Ishikawa (cell line): ENCODE data around the gene MOB3B.

Experiments
- CEBPB ChIP-seq: IDR thresholded peaks from 2 replicates; pipeline ENCODE4 v1.6.1; 2012
- CREB1 ChIP-seq: IDR thresholded peaks from 2 replicates; pipeline ENCODE4 v1.6.1; 2012; ENCODE audit warnings: low read depth
- EGR1 ChIP-seq: IDR thresholded peaks from 2 replicates; pipeline ENCODE4 v1.6.1; 2012
- EP300 ChIP-seq: IDR thresholded peaks from 2 replicates; pipeline ENCODE4 v1.6.1; 2012; ENCODE audit warnings: borderline replicate concordance
- FOXM1 ChIP-seq: IDR thresholded peaks from 2 replicates; pipeline ENCODE4 v1.6.1; 2012; ENCODE audit warnings: low read depth, borderline replicate concordance
- MAX ChIP-seq: IDR thresholded peaks from 2 replicates; pipeline ENCODE4 v1.6.1; 2012
- NFIC ChIP-seq: IDR thresholded peaks from 2 replicates; pipeline ENCODE4 v1.6.1; 2012
- RAD21 ChIP-seq: IDR thresholded peaks from 2 replicates; pipeline ENCODE4 v1.6.1; 2012; ENCODE audit warnings: low read depth
- TAF1 ChIP-seq: IDR thresholded peaks from 2 replicates; pipeline ENCODE4 v1.6.1; 2012; ENCODE audit warnings: low read depth, mild to moderate bottlenecking
- TCF12 ChIP-seq: IDR thresholded peaks from 2 replicates; pipeline ENCODE4 v1.6.1; 2012; ENCODE audit warnings: low read depth
- TEAD4 ChIP-seq: IDR thresholded peaks from 2 replicates; pipeline ENCODE4 v1.6.1; 2012
- YY1 ChIP-seq: IDR thresholded peaks from 2 replicates; pipeline ENCODE4 v1.6.1; 2012; ENCODE audit warnings: low read depth
- ZBTB7A ChIP-seq: IDR thresholded peaks from 2 replicates; pipeline ENCODE4 v1.6.1; 2012; ENCODE audit warnings: low read depth
- TF ChIP-seq, protein P1 (sequence below): IDR thresholded peaks from 2 replicates; pipeline ENCODE4 v1.6.1; 2012; ENCODE audit warnings: low read depth, mild to moderate bottlenecking

DNA sequence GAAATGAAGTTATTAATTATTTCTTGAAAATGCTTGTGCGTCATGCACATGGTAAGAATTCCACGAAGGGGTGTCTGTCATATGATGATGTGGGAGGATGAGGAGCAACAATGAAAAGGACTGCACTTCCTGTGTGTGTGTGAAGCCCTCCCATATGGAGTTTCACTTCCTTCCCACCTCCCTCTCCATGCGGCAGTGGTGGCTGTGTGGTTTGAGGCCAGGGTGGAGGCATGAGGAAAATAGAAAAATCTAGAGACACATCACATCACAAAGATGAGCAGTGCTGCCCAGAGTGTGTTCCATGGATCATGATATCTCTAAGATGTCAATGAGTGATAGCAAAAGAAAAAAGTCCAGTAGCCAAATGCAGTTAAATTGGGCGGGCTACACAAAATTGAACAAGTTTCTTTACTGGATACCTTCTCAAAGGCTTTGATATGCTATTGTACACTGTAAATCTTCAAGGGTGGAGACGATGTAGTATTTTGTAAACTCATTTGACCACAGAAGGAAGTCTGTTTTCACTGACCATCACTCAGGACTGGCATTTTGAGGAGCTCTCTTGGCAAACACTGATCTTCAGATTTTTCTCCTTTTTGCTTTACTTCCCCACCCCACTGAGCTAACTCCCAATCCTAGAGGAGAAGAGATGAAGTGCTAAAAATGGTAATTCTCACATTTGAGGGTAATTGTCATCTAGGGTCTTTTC lies 177.0 kb downstream of the MOB3B start:
- TF ChIP-seq, protein P1, sequence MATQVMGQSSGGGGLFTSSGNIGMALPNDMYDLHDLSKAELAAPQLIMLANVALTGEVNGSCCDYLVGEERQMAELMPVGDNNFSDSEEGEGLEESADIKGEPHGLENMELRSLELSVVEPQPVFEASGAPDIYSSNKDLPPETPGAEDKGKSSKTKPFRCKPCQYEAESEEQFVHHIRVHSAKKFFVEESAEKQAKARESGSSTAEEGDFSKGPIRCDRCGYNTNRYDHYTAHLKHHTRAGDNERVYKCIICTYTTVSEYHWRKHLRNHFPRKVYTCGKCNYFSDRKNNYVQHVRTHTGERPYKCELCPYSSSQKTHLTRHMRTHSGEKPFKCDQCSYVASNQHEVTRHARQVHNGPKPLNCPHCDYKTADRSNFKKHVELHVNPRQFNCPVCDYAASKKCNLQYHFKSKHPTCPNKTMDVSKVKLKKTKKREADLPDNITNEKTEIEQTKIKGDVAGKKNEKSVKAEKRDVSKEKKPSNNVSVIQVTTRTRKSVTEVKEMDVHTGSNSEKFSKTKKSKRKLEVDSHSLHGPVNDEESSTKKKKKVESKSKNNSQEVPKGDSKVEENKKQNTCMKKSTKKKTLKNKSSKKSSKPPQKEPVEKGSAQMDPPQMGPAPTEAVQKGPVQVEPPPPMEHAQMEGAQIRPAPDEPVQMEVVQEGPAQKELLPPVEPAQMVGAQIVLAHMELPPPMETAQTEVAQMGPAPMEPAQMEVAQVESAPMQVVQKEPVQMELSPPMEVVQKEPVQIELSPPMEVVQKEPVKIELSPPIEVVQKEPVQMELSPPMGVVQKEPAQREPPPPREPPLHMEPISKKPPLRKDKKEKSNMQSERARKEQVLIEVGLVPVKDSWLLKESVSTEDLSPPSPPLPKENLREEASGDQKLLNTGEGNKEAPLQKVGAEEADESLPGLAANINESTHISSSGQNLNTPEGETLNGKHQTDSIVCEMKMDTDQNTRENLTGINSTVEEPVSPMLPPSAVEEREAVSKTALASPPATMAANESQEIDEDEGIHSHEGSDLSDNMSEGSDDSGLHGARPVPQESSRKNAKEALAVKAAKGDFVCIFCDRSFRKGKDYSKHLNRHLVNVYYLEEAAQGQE: no peak
- no peak for TF ChIP-seq TEAD4
- no peak for TF ChIP-seq TAF1
- no peak for TF ChIP-seq MAX
- TF ChIP-seq RAD21: no peak
- no peak for TF ChIP-seq CEBPB
- TF ChIP-seq EGR1: no peak
- TF ChIP-seq ZBTB7A: no peak
- no peak for TF ChIP-seq EP300
- no peak for TF ChIP-seq YY1
- TF ChIP-seq FOXM1: no peak
- TF ChIP-seq CREB1: no peak
- TF ChIP-seq TCF12: no peak
- no peak for TF ChIP-seq NFIC
